OCI-LY1 (cell line): Measurements from ENCODE around the gene ARMH1.

ENCODE experiments used
- CTCF ChIP-seq: fragments of 200-600 bp; sonication (generic), shearing (Covaris generic); IDR thresholded peaks from 2 replicates; pipeline ENCODE4 v1.5.1; 2017; ENCODE audit warnings: mild to moderate bottlenecking, antibody characterized with exemption, low read length, moderate library complexity, mixed read lengths
- EZH2 ChIP-seq: fragments of 200-600 bp; sonication (generic), shearing (Covaris generic); IDR thresholded peaks from 2 replicates; pipeline ENCODE4 v1.8.0; 2017; ENCODE audit warnings: borderline replicate concordance, mixed run types, mild to moderate bottlenecking, antibody characterized with exemption, low read length, moderate library complexity, mixed read lengths

- TF ChIP-seq CTCF (no peak), EZH2 (no peak)
These were observed 59.3 kb downstream of the ARMH1 start for GRCh38 chr1:44733784-44734183.
